CD14-positive monocyte (primary cell): ENCODE measurements around the gene NANOS3. TPM values are rescaled to one million over a fixed set of nuclear protein-coding genes. Genes with fewer than 3 reads are reported as not detected.
A peak's percentile ranks its signal among the peaks of the same experiment; 100 is the strongest.

Experiments used
- DNase-seq, 3 donors: peaks; one replicate each; pipeline ENCODE4 v3.0.0-alpha.2; 2011 to 2022
- H2AFZ ChIP-seq: 2 replicates; pipeline ENCODE4 v1.6.0; 2012; ENCODE audit warnings: mild to moderate bottlenecking, low read depth, low read length, inconsistent platforms; ENCODE audit not compliant: insufficient read depth, poor library complexity, severe bottlenecking
- H3K27ac ChIP-seq, 2 donors: 1 replicate in 1 of 2; 2 replicates in 1 of 2; pipeline ENCODE4 v1.5.1; 2012 to 2013; ENCODE audit warnings: low read length in 2 of 2, control low read depth in 1 of 2, inconsistent platforms in 1 of 2, low read depth in 1 of 2, mild to moderate bottlenecking in 1 of 2
- H3K27me3 ChIP-seq, 2 donors: one replicate each; pipeline versions ENCODE4 v1.6.0 to v1.6.1; 2011 to 2013; ENCODE audit warnings: low read length in 2 of 2; ENCODE audit not compliant: control insufficient read depth in 2 of 2, insufficient read depth in 2 of 2
- H3K36me3 ChIP-seq, 2 donors: replicated peaks in 1 of 2; 1 replicate in 1 of 2; 2 replicates in 1 of 2; pipeline versions ENCODE4 v1.5.1 to v1.6.1; 2012 to 2013; ENCODE audit warnings: low read length in 2 of 2, control low read depth in 1 of 2, inconsistent platforms in 1 of 2, mild to moderate bottlenecking in 1 of 2; ENCODE audit not compliant: insufficient read depth in 2 of 2, control insufficient read depth in 1 of 2
- H3K4me1 ChIP-seq, 2 donors: 1 replicate in 1 of 2; 2 replicates in 1 of 2; pipeline versions ENCODE4 v1.5.1 to v1.6.1; 2012 to 2013; ENCODE audit warnings: low read length in 2 of 2, control low read depth in 1 of 2, inconsistent platforms in 1 of 2, mild to moderate bottlenecking in 1 of 2, moderate library complexity in 1 of 2; ENCODE audit not compliant: insufficient read depth in 2 of 2, control insufficient read depth in 1 of 2
- H3K4me2 ChIP-seq: replicated peaks from 2 replicates; pipeline ENCODE3; 2012; ENCODE audit warnings: low read length, moderate library complexity, mild to moderate bottlenecking; ENCODE audit not compliant: poor library complexity, severe bottlenecking; ENCODE audit errors: extremely low read depth
- H3K4me3 ChIP-seq, 3 experiments: fragments of 200-600 bp in 1 of 3; sonication (generic) in 1 of 3; replicated peaks in 1 of 3; 1 replicate in 2 of 3; 2 replicates in 1 of 3; pipeline ENCODE4 v1.5.1; 2011 to 2013; ENCODE audit warnings: low read length in 3 of 3, mild to moderate bottlenecking in 3 of 3, control low read depth in 2 of 3, low read depth in 2 of 3, inconsistent platforms in 1 of 3, moderate library complexity in 1 of 3
- H3K79me2 ChIP-seq: 2 replicates; pipeline ENCODE4 v1.6.0; 2012; ENCODE audit warnings: mild to moderate bottlenecking, control low read depth, inconsistent platforms, low read length, moderate library complexity; ENCODE audit not compliant: insufficient read depth
- H3K9ac ChIP-seq: 2 replicates; pipeline ENCODE4 v1.6.0; 2017; ENCODE audit warnings: low read length, mild to moderate bottlenecking; ENCODE audit not compliant: insufficient read depth, poor library complexity, severe bottlenecking
- H3K9me3 ChIP-seq, 2 donors: replicated peaks in 1 of 2; 1 replicate in 1 of 2; 2 replicates in 1 of 2; pipeline versions ENCODE4 v1.5.1 to v1.6.1; 2012 to 2013; ENCODE audit warnings: low read length in 2 of 2, control low read depth in 1 of 2; ENCODE audit not compliant: control insufficient read depth in 1 of 2, insufficient read depth in 1 of 2
- H4K20me1 ChIP-seq: 2 replicates; pipeline ENCODE4 v1.6.0; 2012; ENCODE audit warnings: mild to moderate bottlenecking, low read length, control low read depth, moderate library complexity; ENCODE audit not compliant: insufficient read depth
- H3K27ac Mint-ChIP-seq, 7 donors: one replicate each; pipeline ENCODE4 v1.8.0; 2020; ENCODE audit warnings: mild to moderate bottlenecking in 7 of 7, mixed read lengths in 7 of 7, moderate library complexity in 6 of 7, inconsistent platforms in 2 of 7
- H3K27me3 Mint-ChIP-seq, 3 donors: one replicate each; pipeline ENCODE4 v1.8.0; 2021 to 2022; ENCODE audit warnings: low read depth in 3 of 3, mild to moderate bottlenecking in 3 of 3, mixed read lengths in 3 of 3, moderate library complexity in 3 of 3, inconsistent platforms in 1 of 3
- H3K36me3 Mint-ChIP-seq, 2 donors: one replicate each; pipeline ENCODE4 v1.8.0; 2020; ENCODE audit warnings: mixed read lengths in 2 of 2, inconsistent platforms in 1 of 2, mild to moderate bottlenecking in 1 of 2
- H3K4me1 Mint-ChIP-seq: one replicate; pipeline ENCODE4 v1.8.0; 2020; ENCODE audit warnings: mild to moderate bottlenecking, mixed read lengths
- H3K4me3 Mint-ChIP-seq, 2 donors: one replicate each; pipeline ENCODE4 v1.8.0; 2020; ENCODE audit warnings: mild to moderate bottlenecking in 2 of 2, mixed read lengths in 2 of 2, moderate library complexity in 1 of 2
- H3K9me3 Mint-ChIP-seq, 7 donors: one replicate each; pipeline ENCODE4 v1.8.0; 2020 to 2022; ENCODE audit warnings: mixed read lengths in 7 of 7, mild to moderate bottlenecking in 6 of 7, moderate library complexity in 6 of 7, inconsistent platforms in 2 of 7
- WGBS: methylation state at CpG from one replicate; pipeline ENCODE4 v1.1.5; 2013; ENCODE audit warnings: missing lambda C conversion rate; ENCODE audit not compliant: insufficient coverage; 5-methylcytosine and 5-hydroxymethylcytosine counted together
- intact Hi-C, 2 donors: fragments of 100-400 bp; cut with micrococcal nuclease; formaldehyde crosslinking; loops; one replicate each; pipeline versions ENCODE4 v1.15.0 to v1.15.1; 2023
- polyA plus RNA-seq, 3 donors: library from polyadenylated mRNA; depleted of rRNA in 1 of 3; unstranded in 2 of 3; stranded (reverse) in 1 of 3; fragments of 300-500 nt in 2 of 3; fragments of >200 nt in 1 of 3; fragmentation: Illumina TruSeq in 2 of 3; gene quantifications; 1 replicate in 2 of 3; 2 replicates in 1 of 3; pipeline ENCODE4 v1.2.3, GENCODE V29; 2012 to 2021
- TF ChIP-seq, protein P1 (sequence below): fragments of 200-600 bp; IDR thresholded peaks from one replicate; pipeline ENCODE4 v1.8.0; 2022; ENCODE audit warnings: antibody characterized with exemption, mild to moderate bottlenecking

Gene NANOS3
- polyA plus RNA-seq, 3 donors: not detected

DNA sequence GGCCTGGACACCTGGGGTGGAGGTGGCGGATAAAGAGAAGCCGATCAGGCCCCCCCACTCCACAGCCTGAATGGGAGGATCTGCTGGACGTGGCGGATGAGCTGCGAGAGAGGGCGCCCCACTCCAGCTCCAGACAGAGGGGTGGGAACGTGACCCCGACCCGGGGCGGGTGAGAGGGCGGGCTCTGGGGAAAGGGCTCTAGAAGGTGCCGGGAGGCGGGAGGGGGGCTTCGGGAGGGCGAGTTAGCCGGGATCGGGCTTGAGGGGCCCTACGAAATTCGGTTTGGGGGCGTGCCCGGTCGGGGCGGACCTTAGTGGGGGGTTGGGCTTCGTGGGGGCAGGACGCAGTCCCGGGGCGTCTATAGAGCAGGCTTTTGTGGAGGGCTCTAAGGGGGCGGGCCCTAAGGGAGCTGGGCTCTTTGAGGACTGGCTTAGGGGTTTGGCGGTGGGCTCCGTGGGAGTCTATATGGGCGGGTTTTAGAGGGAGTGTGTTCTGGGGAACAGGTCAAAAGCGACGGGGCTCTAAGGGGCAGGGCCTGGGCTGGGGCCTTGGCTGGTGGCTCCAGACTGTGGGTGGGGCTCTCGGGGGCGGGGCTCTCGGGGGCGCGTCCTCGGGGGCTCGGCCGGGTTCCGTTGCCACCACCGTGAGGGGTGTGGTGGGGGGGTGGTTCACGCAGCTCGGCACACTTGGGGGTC is 4.1 kb upstream of the NANOS3 start:
- TF ChIP-seq, protein P1, sequence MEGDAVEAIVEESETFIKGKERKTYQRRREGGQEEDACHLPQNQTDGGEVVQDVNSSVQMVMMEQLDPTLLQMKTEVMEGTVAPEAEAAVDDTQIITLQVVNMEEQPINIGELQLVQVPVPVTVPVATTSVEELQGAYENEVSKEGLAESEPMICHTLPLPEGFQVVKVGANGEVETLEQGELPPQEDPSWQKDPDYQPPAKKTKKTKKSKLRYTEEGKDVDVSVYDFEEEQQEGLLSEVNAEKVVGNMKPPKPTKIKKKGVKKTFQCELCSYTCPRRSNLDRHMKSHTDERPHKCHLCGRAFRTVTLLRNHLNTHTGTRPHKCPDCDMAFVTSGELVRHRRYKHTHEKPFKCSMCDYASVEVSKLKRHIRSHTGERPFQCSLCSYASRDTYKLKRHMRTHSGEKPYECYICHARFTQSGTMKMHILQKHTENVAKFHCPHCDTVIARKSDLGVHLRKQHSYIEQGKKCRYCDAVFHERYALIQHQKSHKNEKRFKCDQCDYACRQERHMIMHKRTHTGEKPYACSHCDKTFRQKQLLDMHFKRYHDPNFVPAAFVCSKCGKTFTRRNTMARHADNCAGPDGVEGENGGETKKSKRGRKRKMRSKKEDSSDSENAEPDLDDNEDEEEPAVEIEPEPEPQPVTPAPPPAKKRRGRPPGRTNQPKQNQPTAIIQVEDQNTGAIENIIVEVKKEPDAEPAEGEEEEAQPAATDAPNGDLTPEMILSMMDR: no peak
- H3K4me1 Mint-ChIP-seq: peaks cover 9% of the 10 kb centered on the region
- H3K27ac Mint-ChIP-seq: peak overlapping the region in 3 of 7 donors; percentile 32 to 64 (median 41)
- Histone ChIP-seq H3K9me3 (no peaks in the 10 kb centered on the region), H3K9ac (peak overlapping the region; percentile 46), H4K20me1 (no peaks in the 10 kb centered on the region), H2AFZ (peak overlapping the region; percentile 88), H3K4me3 (peak overlapping the region; percentile 12 to 68 (median 32)), H3K27me3 (peaks cover 0 to 9% of the 10 kb centered on the region in 2 donors), H3K4me1 (peaks cover 10 to 11% of the 10 kb centered on the region in 2 donors), H3K4me2 (peak overlapping the region; percentile 80), H3K36me3 (no peaks in the 10 kb centered on the region), H3K27ac (no peak overlapping the region), H3K79me2 (no peaks in the 10 kb centered on the region)
- WGBS: 0% methylated on average over 31 of the region's 45 CpGs
- H3K27me3 Mint-ChIP-seq: peaks cover 14 to 39% (median 14%) of the 10 kb centered on the region in 3 donors
- peak in 1 of 3 donors; percentile 20 for DNase-seq
- no peaks in the 10 kb centered on the region for H3K9me3 Mint-ChIP-seq
- H3K4me3 Mint-ChIP-seq: peak overlapping the region; percentile 74 to 89
- H3K36me3 Mint-ChIP-seq: no peaks in the 10 kb centered on the region
- intact Hi-C loops: loop anchor here in 1 of 2 donors (10.0 kb wide), 1 partner anchor 612 kb away; no protein-coding TSS in a partner anchor

DNA sequence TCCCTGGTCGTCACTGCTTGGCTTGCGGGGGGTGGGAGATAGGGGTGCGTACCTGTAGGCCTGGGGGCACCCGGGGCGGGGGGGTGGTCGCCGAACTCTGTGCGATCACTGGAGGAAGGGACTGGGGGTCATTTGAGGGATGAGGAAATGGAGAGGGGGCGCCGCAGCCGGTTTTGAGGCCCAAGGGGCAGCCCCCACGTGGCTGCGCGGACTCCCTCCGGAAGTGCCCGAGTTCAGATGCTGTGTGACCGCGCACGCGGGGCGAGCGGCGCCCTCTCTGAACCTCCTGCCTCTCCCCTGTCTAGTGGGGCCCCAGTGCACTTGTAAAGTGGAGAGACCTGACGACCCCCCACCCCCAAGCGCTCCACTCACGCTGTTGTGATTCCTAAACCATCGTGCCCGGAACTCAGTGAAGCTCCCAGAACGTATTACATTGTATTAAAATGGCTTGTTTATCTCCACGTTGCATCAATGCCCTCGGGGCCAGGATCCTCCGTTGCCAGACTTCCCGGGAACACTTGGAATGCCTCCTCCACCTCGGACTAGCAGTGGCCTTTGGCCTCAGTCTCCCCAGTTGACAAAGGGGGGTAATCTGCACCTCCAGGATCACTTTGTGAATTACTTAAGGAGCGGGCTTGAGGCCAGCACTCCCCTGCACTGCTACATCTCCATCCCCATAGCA is 3.0 kb upstream of the NANOS3 start:
- H3K4me3 ChIP-seq: no peak overlapping the region
- Mint-ChIP-seq H3K9me3 (no peaks in the 10 kb centered on the region), H3K36me3 (no peaks in the 10 kb centered on the region), H3K27ac (peak overlapping the region in 1 of 7 donors; percentile 57), H3K4me1 (peaks cover 11% of the 10 kb centered on the region), H3K4me3 (peak overlapping the region in 1 of 2 donors; percentile 11), H3K27me3 (peaks cover 12 to 35% (median 12%) of the 10 kb centered on the region in 3 donors)
- WGBS: 83% methylated on average over 21 of the region's 35 CpGs
- no peak overlapping the region for H3K27ac ChIP-seq
- H3K9ac ChIP-seq: no peak overlapping the region
- DNase-seq: no peak
- TF ChIP-seq, protein P1: no peak
- no peaks in the 10 kb centered on the region for H3K79me2 ChIP-seq
- intact Hi-C loops: loop anchor here in 1 of 2 donors (10.0 kb wide), 1 partner anchor 611 kb away; no protein-coding TSS in a partner anchor
- peaks cover 0 to 9% of the 10 kb centered on the region in 2 donors for H3K27me3 ChIP-seq
- H2AFZ ChIP-seq: no peak overlapping the region
- H3K4me2 ChIP-seq: no peak overlapping the region
- no peaks in the 10 kb centered on the region for H4K20me1 ChIP-seq
- H3K9me3 ChIP-seq: no peaks in the 10 kb centered on the region
- H3K4me1 ChIP-seq: peaks cover 11 to 12% of the 10 kb centered on the region in 2 donors
- H3K36me3 ChIP-seq: no peaks in the 10 kb centered on the region
